ENCODE measurements around the gene C1QA.

The C1QA gene

DNA sequence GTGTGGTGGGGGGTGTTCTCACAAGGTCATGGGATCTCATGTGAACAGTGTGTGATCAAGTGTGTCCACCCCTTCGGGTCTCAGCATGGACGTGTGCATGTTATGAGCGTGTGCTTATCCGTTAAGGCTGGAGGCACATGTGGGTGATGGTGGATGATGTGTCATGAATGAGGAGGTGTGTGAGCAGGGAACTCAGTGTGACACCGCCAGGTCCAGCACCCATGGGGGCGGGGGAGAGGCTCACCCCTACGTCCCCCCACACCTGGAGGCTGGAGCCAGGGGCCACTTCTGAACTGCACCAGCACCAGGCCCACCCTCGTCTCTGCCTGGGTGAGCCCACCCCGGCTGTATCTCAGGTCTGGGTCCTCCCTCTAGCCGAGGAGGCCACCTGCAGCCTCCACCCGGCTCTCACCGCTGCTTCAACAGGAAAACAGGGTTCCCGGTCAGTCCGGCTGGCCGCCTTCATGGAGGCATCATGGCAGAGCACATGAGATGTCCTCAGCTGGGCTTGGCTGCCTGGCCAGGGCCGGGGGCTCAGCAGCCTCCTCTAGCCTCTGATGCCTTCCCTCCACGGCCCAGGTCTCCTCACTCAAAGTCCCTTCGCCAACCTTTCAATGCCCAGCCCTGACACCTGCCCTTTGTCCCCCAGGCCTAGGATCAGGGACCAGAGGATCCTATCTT, 34.2 kb upstream of the C1QA start:
- H3K9me3 ChIP-seq (ENCODE audit: severe bottlenecking), result no peaks in the 10 kb centered on the region
- no peak overlapping the region for H3K4me3 ChIP-seq (ENCODE audit: severe bottlenecking)
- peaks cover 18% of the 10 kb centered on the region for H3K27me3 ChIP-seq (ENCODE audit: insufficient read depth, poor library complexity, severe bottlenecking)
- no peak overlapping the region for H3K27ac ChIP-seq (ENCODE audit: poor library complexity, severe bottlenecking)
- ATAC-seq (ENCODE audit: low read depth) (no peak), DNase-seq (ENCODE audit: low spot score) (no peak)
- H3K36me3 ChIP-seq (ENCODE audit: low read depth), result no peaks in the 10 kb centered on the region
- no peak for TF ChIP-seq CTCF (IDR thresholded peaks at IDR 0.05; ENCODE audit: poor library complexity, severe bottlenecking)
- no peaks in the 10 kb centered on the region for H3K4me1 ChIP-seq (ENCODE audit: insufficient read depth, poor library complexity, severe bottlenecking)

DNA sequence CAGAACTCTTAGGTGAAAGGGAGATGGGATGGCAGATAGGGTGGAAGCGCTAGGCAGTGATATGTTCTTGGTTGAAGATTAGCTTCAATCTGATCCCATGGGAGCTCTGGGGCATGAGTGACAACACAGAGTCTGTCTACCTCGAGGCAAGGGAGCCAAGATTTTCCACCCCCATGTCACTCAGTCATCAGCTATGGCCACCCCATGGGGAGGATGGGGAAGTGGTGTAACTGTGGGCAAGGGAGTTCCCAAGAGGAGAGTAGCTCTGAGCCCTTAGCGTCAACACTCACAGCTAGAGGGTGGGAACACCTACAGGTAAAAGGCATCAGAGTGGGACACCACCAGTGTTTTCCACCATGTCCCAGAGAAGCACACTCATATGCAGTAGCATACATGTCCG, 30.3 kb upstream of the C1QA start:
- no peak for TF ChIP-seq CTCF (IDR thresholded peaks at IDR 0.05; ENCODE audit: poor library complexity, severe bottlenecking)
- Histone ChIP-seq H3K4me1 (ENCODE audit: insufficient read depth, poor library complexity, severe bottlenecking) (no peaks in the 10 kb centered on the region), H3K27ac (ENCODE audit: poor library complexity, severe bottlenecking) (no peak overlapping the region), H3K27me3 (ENCODE audit: insufficient read depth, poor library complexity, severe bottlenecking) (peaks cover 21% of the 10 kb centered on the region), H3K9me3 (ENCODE audit: severe bottlenecking) (no peaks in the 10 kb centered on the region), H3K36me3 (ENCODE audit: low read depth) (no peaks in the 10 kb centered on the region), H3K4me3 (ENCODE audit: severe bottlenecking) (no peak overlapping the region)
- ATAC-seq (ENCODE audit: low read depth) (no peak), DNase-seq (ENCODE audit: low spot score) (no peak)

DNA sequence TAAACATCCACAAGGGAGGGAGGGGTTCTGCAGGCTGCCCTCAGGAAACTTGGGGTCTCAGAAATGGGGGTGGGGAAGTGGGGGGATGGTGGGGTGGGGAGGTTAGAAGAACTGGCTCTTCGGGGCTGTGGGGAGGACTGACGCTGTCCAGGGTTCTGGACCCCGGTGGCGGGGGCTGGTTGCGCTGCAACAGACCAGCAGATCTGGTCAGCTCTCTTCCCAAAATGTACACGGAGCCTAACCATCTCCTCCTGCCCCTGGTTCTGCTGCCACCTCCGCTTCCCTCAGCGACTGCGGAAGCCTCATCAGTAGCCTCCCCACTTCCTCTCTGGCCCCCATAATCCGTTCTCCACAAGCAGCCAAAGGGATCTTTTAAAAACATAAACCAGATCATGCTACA, 29.3 kb upstream of the C1QA start:
- Histone ChIP-seq H3K4me3 (ENCODE audit: severe bottlenecking) (no peak overlapping the region), H3K9me3 (ENCODE audit: severe bottlenecking) (no peaks in the 10 kb centered on the region), H3K27ac (ENCODE audit: poor library complexity, severe bottlenecking) (no peak overlapping the region), H3K36me3 (ENCODE audit: low read depth) (no peaks in the 10 kb centered on the region), H3K4me1 (ENCODE audit: insufficient read depth, poor library complexity, severe bottlenecking) (no peaks in the 10 kb centered on the region), H3K27me3 (ENCODE audit: insufficient read depth, poor library complexity, severe bottlenecking) (peaks cover 21% of the 10 kb centered on the region)
- ATAC-seq (ENCODE audit: low read depth) (no peak), DNase-seq (ENCODE audit: low spot score) (no peak)
- TF ChIP-seq CTCF (IDR thresholded peaks at IDR 0.05; ENCODE audit: poor library complexity, severe bottlenecking), result no peak

GRCh38 chr1:22608361-22608760, 28.1 kb upstream of the C1QA start:
- no peaks in the 10 kb centered on the region for H3K36me3 ChIP-seq (ENCODE audit: low read depth)
- no peak for DNase-seq (ENCODE audit: low spot score)
- ATAC-seq (ENCODE audit: low read depth), result no peak
- H3K4me3 ChIP-seq (ENCODE audit: severe bottlenecking), result no peak overlapping the region
- TF ChIP-seq CTCF (IDR thresholded peaks at IDR 0.05; ENCODE audit: poor library complexity, severe bottlenecking), result no peak
- H3K27me3 ChIP-seq (ENCODE audit: insufficient read depth, poor library complexity, severe bottlenecking), result peaks cover 21% of the 10 kb centered on the region
- no peaks in the 10 kb centered on the region for H3K4me1 ChIP-seq (ENCODE audit: insufficient read depth, poor library complexity, severe bottlenecking)
- no peaks in the 10 kb centered on the region for H3K9me3 ChIP-seq (ENCODE audit: severe bottlenecking)
- no peak overlapping the region for H3K27ac ChIP-seq (ENCODE audit: poor library complexity, severe bottlenecking)

- H3K36me3 ChIP-seq (ENCODE audit: low read depth), result no peaks in the 10 kb centered on the region
- ATAC-seq (ENCODE audit: low read depth) (no peak), DNase-seq (ENCODE audit: low spot score) (no peak)
- no peak for TF ChIP-seq CTCF (IDR thresholded peaks at IDR 0.05; ENCODE audit: poor library complexity, severe bottlenecking)
- H3K9me3 ChIP-seq (ENCODE audit: severe bottlenecking), result no peaks in the 10 kb centered on the region
- peaks cover 17% of the 10 kb centered on the region for H3K27me3 ChIP-seq (ENCODE audit: insufficient read depth, poor library complexity, severe bottlenecking)
- no peak overlapping the region for H3K4me3 ChIP-seq (ENCODE audit: severe bottlenecking)
- no peak overlapping the region for H3K27ac ChIP-seq (ENCODE audit: poor library complexity, severe bottlenecking)
- no peaks in the 10 kb centered on the region for H3K4me1 ChIP-seq (ENCODE audit: insufficient read depth, poor library complexity, severe bottlenecking)
Observed at GRCh38 chr1:22609291-22609690, 27.1 kb upstream of the C1QA start.

All from RWPE2 (cell line).